HG02623 (cell line): ENCODE results near the gene E2F4.

Experiments used
- ATAC-seq: cut with Tn5 transposase; IDR thresholded peaks from one replicate; pipeline ENCODE4 v1.9.1; 2021; ENCODE audit warnings: moderate library complexity; ENCODE audit not compliant: unreplicated experiment

The E2F4 gene, protein sequence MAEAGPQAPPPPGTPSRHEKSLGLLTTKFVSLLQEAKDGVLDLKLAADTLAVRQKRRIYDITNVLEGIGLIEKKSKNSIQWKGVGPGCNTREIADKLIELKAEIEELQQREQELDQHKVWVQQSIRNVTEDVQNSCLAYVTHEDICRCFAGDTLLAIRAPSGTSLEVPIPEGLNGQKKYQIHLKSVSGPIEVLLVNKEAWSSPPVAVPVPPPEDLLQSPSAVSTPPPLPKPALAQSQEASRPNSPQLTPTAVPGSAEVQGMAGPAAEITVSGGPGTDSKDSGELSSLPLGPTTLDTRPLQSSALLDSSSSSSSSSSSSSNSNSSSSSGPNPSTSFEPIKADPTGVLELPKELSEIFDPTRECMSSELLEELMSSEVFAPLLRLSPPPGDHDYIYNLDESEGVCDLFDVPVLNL

GRCh38 chr16:67191995-67192681, at the start of gene E2F4:
E2F4 (plus strand) TSS chr16:67192155; CDS start chr16:67192228, 73 bp downstream.
- peak; percentile 80 for ATAC-seq

GRCh38 chr16:67142342-67142741, 49.6 kb upstream of the E2F4 start:
- no peak for ATAC-seq

GRCh38 chr16:67144943-67145342, 47.0 kb upstream of the E2F4 start:
- no peak for ATAC-seq

- no peak for ATAC-seq
Observed at GRCh38 chr16:67145746-67146145, 46.2 kb upstream of the E2F4 start.

DNA sequence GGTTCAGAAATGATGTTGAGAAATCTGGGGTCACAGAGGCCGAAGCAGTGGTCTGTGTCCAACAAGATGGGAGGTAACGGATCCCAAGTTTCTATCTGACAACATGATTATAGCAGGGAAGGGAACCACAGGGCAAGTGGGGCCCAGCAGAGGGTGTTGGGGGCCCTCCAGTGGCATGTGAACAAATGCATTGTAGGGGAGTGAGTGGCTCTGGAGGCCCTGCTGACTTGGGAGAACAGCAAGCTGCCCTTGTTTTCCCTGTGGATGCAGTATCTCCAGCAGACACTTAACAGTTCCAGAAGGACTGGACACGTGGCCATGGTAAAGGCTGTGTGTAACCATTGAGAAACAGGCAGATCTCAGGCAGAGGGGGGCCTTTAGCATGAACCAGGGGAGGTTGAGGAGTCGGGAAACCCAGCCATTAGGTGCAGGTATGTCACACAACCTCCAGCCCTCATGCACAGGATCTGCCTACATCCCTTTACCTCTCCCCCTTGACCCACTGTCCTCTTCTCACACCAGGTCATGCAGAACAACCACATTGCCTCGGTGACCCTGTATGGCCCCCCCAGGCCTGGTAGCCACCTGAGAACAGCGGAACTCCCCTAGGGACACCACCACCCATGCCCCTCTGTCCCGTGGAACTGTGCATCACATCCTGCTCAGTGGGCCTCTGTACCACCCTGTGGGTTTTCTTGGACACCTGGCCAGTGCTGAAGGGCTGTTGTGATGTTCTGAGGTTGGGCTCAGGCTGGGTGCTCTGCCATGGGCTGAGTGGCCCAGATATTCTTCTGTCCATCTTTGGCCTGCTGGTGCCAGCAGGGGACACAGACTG, 45.2 kb upstream of the E2F4 start:
- no peak for ATAC-seq

- no peak for ATAC-seq
Observed at GRCh38 chr16:67147437-67148140, 44.4 kb upstream of the E2F4 start.

- ATAC-seq: no peak
Observed at GRCh38 chr16:67148221-67148620, 43.7 kb upstream of the E2F4 start.

GRCh38 chr16:67148656-67149275, 43.2 kb upstream of the E2F4 start:
- no peak for ATAC-seq

DNA sequence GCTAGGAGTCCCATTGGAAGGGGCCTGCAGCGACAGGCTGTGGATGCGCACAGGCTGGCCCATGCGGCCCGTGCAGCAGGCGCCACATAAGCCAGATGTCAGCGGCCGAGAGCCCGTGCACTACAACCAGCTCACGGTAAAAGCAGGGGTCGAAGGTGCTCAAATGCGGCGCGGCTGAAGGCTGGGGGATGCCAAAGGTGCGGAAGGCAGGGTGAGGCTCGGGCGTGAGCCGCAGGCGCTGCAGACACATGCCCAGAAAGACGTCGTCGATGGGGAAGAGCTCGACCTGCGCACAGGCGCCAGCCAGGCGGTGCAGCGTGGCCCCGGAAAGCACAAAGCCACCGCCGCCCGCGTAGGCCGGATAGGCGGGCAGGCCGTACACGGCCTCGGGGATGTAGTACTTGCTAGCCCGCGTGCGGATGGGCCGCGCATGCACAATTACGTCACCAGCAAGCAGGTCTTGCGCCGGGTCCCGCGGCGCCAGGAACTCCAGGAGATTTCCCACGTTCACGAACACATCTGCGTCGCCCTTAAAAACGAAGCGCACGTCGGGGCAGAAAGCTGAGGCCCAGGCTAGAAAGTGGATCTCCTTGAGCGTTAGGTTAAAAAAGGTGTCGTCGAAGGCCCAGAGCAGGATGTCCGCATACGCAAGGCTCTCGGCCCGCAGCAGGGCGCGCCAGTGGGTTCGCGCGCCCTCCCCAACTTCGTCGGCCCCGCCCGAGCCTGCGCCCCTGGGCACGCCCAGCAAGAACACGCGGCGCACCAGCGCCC, 42.5 kb upstream of the E2F4 start:
- ATAC-seq: no peak

GRCh38 chr16:67150047-67150832, 41.7 kb upstream of the E2F4 start:
- peak; percentile 22 for ATAC-seq

DNA sequence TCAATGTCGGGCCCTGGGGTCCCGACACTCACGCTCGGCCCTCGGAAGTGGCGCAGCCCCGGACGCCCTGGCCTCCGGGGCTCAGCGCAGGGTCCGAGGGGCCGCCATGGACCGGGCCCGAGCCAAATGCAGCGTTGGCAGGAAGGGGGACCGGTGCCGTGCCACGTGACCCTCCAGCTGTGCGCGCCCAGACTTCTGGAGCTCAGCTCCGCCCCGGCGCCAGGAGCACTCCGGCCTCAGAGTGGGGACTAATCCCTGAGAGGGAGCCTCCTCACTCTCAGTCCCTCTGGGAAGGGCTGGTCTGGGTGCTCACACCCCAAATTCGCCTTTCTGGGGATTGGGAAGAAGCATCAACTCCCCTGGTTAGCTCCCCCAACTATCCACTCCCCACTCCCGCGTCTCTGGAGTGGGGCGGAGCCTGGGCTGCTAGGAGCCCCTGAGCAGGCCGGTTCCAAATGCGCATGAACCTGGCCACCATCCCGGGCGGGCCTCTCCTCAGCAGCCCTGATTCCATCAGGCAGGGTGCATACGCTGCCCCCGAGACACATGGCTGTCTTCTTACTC, 41.0 kb upstream of the E2F4 start, which contains the start of gene B3GNT9:
Gene B3GNT9, minus strand, starts transcription at position 166 of the 564 bp plus-strand sequence. CDS start 513 bp downstream, outside the sequence.
- ATAC-seq: peak; percentile 53

GRCh38 chr16:67151431-67152097, 40.4 kb upstream of the E2F4 start:
- ATAC-seq: no peak

DNA sequence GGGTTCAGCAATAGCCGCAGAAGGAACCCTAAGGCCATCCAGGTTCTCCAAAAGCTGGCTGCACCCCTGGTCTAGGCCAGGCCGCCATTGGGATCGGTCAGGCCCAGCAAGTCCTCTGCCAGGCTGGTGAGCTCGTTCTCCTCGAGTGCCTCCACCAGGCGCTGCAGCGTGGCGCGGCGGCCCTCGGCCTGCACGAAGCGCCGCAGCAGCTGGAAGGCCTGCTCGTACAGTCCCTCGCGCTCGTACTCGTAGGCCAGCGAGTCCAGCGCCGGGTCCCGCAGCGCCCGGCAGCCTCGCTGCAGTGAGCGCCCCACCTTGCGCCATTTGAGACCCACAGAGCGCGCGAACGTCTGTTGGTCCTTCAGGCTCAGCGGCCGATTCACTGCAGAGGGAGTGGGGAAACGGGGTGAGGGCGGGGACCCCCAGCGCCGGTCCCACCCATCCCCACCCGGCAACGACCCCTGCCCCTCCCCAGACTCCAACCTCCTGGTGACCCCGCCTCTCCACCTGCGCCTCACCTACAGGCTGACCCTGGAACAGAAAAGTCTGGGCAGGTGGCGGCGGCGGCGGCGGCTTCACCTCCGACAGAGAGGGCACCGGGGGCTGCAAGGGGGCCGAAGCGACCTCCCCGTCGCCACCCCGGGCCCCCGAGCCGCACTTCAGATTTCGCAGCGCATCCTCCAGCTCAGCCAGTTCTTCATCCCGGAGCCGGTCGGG, 37.2 kb upstream of the E2F4 start:
- ATAC-seq: no peak

- no peak for ATAC-seq
Observed at GRCh38 chr16:67155295-67156142, 36.4 kb upstream of the E2F4 start.

DNA sequence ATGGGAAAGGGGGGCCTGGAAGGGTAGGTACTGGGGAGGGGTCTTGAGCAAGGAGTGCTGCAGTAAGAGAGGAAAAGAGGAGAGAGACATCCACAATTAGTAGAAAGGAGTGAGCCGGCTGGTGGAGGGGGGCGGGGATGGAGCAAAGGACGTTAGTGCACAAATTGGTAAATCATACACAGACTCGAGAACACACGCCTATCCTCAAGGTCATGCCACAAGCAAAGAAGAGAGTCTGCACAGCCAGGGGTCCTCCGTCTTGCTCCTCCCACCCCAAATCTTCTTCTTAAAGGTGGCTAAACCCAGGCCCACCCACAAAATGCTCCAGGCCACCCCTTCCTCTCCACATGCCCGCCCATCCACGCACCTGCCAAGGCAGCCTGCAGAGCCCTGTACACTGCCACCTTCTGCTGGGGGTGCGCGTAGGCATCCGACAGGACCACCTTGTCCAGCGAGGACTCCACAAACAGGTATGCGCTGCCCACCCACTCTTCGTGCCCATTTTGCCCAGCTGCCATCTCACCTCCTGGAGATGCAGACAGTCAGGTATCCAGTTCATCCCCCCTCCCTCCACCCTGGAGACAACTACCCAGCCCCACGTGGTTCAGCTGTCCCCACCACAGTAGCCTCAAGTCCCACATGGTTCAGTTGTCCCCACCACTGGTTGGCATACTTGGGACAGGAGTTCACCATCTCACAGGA, 35.7 kb upstream of the E2F4 start:
- no peak for ATAC-seq
